Measurements from ENCODE around the gene SMARCAL1. TPM values are rescaled to one million over a fixed set of nuclear protein-coding genes. Genes with fewer than 3 reads are reported as not detected.

Gene SMARCAL1
- total RNA-seq, 4 donors from 2014 or later = 11.9 to 18.7 (median 14.8) TPM

DNA sequence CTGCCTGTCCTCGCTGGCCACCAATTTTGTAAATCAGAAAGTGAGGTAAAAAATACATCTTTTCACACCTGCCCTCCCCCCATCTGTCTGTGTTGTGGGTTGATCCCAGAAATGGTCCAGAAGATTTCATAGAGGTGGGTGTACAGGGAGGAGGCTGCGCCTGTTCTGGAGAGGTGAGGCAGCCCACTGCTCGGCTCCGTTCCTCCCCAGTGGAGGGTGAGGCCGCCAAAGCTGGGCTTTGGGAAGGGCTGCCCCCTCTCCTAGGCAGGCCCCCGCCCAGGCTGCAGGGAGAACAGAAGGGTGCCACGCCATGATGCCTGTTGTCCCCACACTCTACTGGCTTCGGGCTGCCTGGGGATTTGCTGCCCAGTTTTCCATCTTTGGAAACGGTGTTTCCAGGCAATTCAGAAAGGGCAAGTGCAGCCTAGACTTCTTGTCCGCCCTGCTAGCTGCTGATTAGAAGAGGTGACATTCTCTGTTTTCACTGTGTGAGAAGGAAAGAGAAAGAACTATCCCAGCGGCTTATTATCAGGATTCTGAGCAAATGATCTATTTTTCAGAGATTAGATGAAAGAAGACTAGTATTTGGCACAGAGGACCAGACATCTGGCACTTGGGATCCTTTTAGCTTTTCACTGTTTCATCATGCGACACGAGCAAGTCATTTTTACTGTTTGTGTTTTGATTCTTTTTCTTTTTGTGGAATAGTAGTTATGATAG is 18.7 kb downstream of the SMARCAL1 start:
- TF ChIP-seq, protein P1, sequence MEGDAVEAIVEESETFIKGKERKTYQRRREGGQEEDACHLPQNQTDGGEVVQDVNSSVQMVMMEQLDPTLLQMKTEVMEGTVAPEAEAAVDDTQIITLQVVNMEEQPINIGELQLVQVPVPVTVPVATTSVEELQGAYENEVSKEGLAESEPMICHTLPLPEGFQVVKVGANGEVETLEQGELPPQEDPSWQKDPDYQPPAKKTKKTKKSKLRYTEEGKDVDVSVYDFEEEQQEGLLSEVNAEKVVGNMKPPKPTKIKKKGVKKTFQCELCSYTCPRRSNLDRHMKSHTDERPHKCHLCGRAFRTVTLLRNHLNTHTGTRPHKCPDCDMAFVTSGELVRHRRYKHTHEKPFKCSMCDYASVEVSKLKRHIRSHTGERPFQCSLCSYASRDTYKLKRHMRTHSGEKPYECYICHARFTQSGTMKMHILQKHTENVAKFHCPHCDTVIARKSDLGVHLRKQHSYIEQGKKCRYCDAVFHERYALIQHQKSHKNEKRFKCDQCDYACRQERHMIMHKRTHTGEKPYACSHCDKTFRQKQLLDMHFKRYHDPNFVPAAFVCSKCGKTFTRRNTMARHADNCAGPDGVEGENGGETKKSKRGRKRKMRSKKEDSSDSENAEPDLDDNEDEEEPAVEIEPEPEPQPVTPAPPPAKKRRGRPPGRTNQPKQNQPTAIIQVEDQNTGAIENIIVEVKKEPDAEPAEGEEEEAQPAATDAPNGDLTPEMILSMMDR (IDR thresholded peaks at IDR 0.05) = no peak
- TF ChIP-seq POLR2A (IDR thresholded peaks at IDR 0.05) = no peak
- DNase-seq (ENCODE audit: low spot score in 2 of 2) = no peak
- intact Hi-C loops (cut with DNase I; ENCODE audit: low total_unique reads) = no loop called here
- 79 to 80% methylated on average over 13 of the region's 13 CpGs for WGBS, 2 donors
- H3K4me3 ChIP-seq (ENCODE audit: low read depth, poor library complexity, severe bottlenecking) = no peak overlapping the region

DNA sequence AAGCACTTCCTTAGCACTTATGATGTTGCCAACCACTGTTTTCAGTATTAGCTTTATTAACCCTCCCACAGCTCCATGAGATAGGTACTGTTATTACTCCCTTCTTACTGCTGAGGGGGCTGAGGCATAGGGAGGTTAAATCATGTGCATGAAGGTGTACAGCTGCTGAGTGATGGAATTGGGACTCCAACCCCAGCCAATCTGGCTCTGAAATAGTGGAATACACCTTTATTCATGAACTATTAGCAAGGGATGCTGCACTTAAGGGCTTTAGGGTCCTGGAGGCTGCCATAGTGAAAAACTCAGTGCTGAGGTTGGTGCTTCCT is 19.2 kb downstream of the SMARCAL1 start:
- no peak for TF ChIP-seq POLR2A (IDR thresholded peaks at IDR 0.05)
- TF ChIP-seq, protein P1 (IDR thresholded peaks at IDR 0.05) = no peak
- no peak for DNase-seq (ENCODE audit: low spot score in 2 of 2)
- intact Hi-C loops (cut with DNase I; ENCODE audit: low total_unique reads) = no loop called here
- no peak overlapping the region for H3K4me3 ChIP-seq (ENCODE audit: low read depth, poor library complexity, severe bottlenecking)

DNA sequence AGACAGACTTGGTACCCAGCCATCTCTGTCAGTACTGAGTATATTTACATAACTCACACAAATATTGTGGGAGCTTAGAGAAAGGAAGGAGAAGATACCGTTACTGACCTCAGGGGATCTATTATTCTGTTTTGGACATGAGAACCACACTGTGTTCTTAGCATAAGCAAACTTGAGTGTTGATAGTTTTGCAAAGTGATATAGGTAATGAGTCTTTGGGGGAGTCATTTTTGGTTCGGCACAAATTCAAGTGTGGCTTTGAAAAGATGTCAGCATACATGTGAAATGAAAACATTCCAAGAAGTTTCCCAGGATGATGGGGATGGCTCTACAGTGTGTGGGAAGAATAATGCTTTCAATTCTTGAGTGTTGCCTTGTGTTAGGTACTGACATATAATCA is 24.1 kb downstream of the SMARCAL1 start:
- no peak overlapping the region for H3K4me3 ChIP-seq (ENCODE audit: low read depth, poor library complexity, severe bottlenecking)
- intact Hi-C loops (cut with DNase I; ENCODE audit: low total_unique reads) = no loop called here
- whole genome bisulfite sequencing, 2 donors = 76 to 82% methylated on average over 2 of the region's 2 CpGs
- TF ChIP-seq, protein P1 (IDR thresholded peaks at IDR 0.05) = no peak
- TF ChIP-seq POLR2A (IDR thresholded peaks at IDR 0.05) = no peak
- DNase-seq (ENCODE audit: low spot score in 2 of 2) = no peak

DNA sequence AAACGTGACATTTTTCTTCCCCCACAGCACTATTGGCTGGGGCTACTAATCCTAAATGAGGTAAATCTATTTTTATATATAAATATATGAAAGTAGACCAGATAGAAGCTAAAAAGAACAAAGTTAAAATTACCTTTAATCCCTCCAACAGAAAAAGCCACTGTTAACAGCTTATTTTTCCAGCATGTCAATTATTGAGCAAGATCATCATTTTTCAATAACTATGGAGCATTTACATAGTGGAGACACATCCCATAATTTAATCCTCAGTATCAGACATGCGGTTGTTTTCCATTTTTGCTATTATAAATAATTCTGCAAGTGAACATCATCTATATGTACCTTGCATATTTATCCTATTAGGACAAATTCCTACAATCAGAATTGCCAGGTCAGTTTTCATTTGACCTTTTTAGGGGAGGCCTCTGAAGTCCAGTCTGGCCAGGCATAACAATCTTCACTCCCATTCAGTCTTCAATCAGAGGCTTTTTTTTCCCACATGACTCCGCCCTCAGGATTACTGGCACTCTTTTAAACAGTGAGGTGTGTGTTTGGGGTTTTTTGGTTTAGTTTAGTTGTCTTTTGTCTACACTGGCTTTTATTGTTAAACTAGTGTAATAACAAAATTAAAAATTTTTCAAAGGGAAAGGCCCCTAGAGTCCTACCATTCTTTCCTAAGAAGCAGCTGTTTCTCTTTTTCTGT is 29.2 kb downstream of the SMARCAL1 start:
- WGBS, 2 donors = 96 to 98% methylated on average over 3 of the region's 3 CpGs

DNA sequence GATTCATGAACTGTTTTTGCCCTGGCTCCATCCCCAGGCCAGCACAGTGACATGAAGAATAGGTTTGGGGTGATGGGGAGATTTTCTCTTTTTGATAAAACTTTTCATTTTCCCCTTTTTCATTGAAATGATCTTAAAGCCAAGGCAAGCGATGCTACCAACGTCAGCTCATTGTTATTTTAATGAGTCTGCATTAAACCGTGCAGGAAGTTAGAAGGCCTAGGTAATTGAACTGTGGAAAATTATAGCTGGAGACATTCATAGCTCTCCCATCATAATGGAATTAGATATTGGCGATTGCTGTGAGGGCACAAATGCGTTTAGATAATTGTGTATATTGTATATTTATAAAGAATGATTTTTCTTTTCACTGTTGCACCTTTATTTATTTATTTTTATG is 33.2 kb downstream of the SMARCAL1 start:
- DNase-seq (ENCODE audit: low spot score in 2 of 2) = no peak
- H3K4me3 ChIP-seq (ENCODE audit: low read depth, poor library complexity, severe bottlenecking) = no peak overlapping the region
- intact Hi-C loops (cut with DNase I; ENCODE audit: low total_unique reads) = no loop called here
- WGBS, 2 donors = 82 to 88% methylated on average over 5 of the region's 5 CpGs
- TF ChIP-seq POLR2A (IDR thresholded peaks at IDR 0.05) = no peak
- TF ChIP-seq, protein P1 (IDR thresholded peaks at IDR 0.05) = no peak

More for the DNA sequence above, 29.2 kb downstream of the SMARCAL1 start:
- no peak for TF ChIP-seq POLR2A (IDR thresholded peaks at IDR 0.05)
- TF ChIP-seq, protein P1 (IDR thresholded peaks at IDR 0.05) = no peak
- DNase-seq (ENCODE audit: low spot score in 2 of 2) = no peak
- intact Hi-C loops (cut with DNase I; ENCODE audit: low total_unique reads) = no loop called here
- no peak overlapping the region for H3K4me3 ChIP-seq (ENCODE audit: low read depth, poor library complexity, severe bottlenecking)
